ENCODE measurements around the gene RAD51B.

Gene RAD51B

GRCh38 chr14:67833403-67833802 is 13.8 kb downstream of the RAD51B start:
- no peaks in the 10 kb centered on the region for H3K4me1 ChIP-seq (ENCODE audit: control insufficient read depth, insufficient read depth, low read length)
- POLR2A ChIA-PET, result no interaction called here
- H3K27ac ChIP-seq (ENCODE audit: extremely low read depth, low read depth, low read length), result no peak overlapping the region
- TF ChIP-seq CTCF (tag by site-specific recombination; IDR thresholded peaks at IDR 0.05), result no peak
- TF ChIP-seq ZSCAN30 (tag by site-specific recombination; IDR thresholded peaks at IDR 0.05), result no peak
- no peak for TF ChIP-seq ZNF133 (tag by site-specific recombination; IDR thresholded peaks at IDR 0.05)
- no peak for TF ChIP-seq SCRT2 (tag by site-specific recombination; IDR thresholded peaks at IDR 0.05)
- TF ChIP-seq ZNF561 (tag by site-specific recombination; IDR thresholded peaks at IDR 0.05; ENCODE audit: borderline replicate concordance), result no peak
- no peak for TF ChIP-seq ZNF138 (tag by site-specific recombination; IDR thresholded peaks at IDR 0.05; ENCODE audit: borderline replicate concordance)
- TF ChIP-seq ZNF513 (tag by site-specific recombination; IDR thresholded peaks at IDR 0.05), result no peak
- TF ChIP-seq REST (tag by site-specific recombination; IDR thresholded peaks at IDR 0.05), result no peak
- TF ChIP-seq ZNF544 (tag by site-specific recombination; IDR thresholded peaks at IDR 0.05), result no peak
- TF ChIP-seq MYNN (tag by site-specific recombination; IDR thresholded peaks at IDR 0.05; ENCODE audit: borderline replicate concordance), result no peak
- TF ChIP-seq ZBTB8A (tag by site-specific recombination; IDR thresholded peaks at IDR 0.05), result no peak
- TF ChIP-seq ZNF530 (tag by site-specific recombination; IDR thresholded peaks at IDR 0.05; ENCODE audit: low read depth), result no peak
- TF ChIP-seq ZNF157 (tag by site-specific recombination; IDR thresholded peaks at IDR 0.05), result no peak
- no peaks in the 10 kb centered on the region for H3K9me3 ChIP-seq (ENCODE audit: control insufficient read depth, insufficient read depth, low read depth, low read length)
- H3K4me3 ChIP-seq (ENCODE audit: low read depth, low read length), result no peak overlapping the region
- CTCF ChIA-PET, result interaction anchor here (0.7 to 1.6 kb wide), 3 partner anchors 30 to 982 kb away, joined by 3 to 4 read pairs (median 4); no protein-coding TSS in a partner anchor
- H3K36me3 ChIP-seq (ENCODE audit: control insufficient read depth in 2 of 2, insufficient read depth in 1 of 2, low read length in 2 of 2), result peaks cover 14 to 19% of the 10 kb centered on the region in 2 experiments

- Histone ChIP-seq H3K9me3 (ENCODE audit: control insufficient read depth, insufficient read depth, low read depth, low read length) (no peaks in the 10 kb centered on the region), H3K4me3 (ENCODE audit: low read depth, low read length) (no peak overlapping the region), H3K27ac (ENCODE audit: extremely low read depth, low read depth, low read length) (no peak overlapping the region), H3K36me3 (ENCODE audit: control insufficient read depth in 2 of 2, insufficient read depth in 1 of 2, low read length in 2 of 2) (peaks cover 14 to 19% of the 10 kb centered on the region in 2 experiments), H3K4me1 (ENCODE audit: control insufficient read depth, insufficient read depth, low read length) (no peaks in the 10 kb centered on the region)
- ChIA-PET CTCF (interaction anchor here (0.5 to 1.2 kb wide), 2 partner anchors 109 to 770 kb away, joined by 3 to 4 read pairs; no protein-coding TSS in a partner anchor), POLR2A (no interaction called here)
- TF ChIP-seq ZNF404 (tag by site-specific recombination; IDR thresholded peaks at IDR 0.05), result no peak
- no peak for TF ChIP-seq ZBTB17 (tag by site-specific recombination; IDR thresholded peaks at IDR 0.05)
- TF ChIP-seq ZNF335 (tag by site-specific recombination; conservative IDR thresholded peaks at IDR 0.05), result no peak
- no peak for TF ChIP-seq ZNF843 (tag by site-specific recombination; IDR thresholded peaks at IDR 0.05)
- no peak for TF ChIP-seq ZNF221 (tag by site-specific recombination; IDR thresholded peaks at IDR 0.05; ENCODE audit: borderline replicate concordance)
- no peak for TF ChIP-seq ZNF280C (tag by site-specific recombination; IDR thresholded peaks at IDR 0.05)
- no peak for TF ChIP-seq ZBTB26 (tag by site-specific recombination; optimal IDR thresholded peaks at IDR 0.05)
- TF ChIP-seq ZNF549 (tag by site-specific recombination; IDR thresholded peaks at IDR 0.05), result no peak
- TF ChIP-seq KLF16 (tag by site-specific recombination; IDR thresholded peaks at IDR 0.05), result no peak
Observed at GRCh38 chr14:67835596-67835995, 16.0 kb downstream of the RAD51B start.

Measured in HEK293 (cell line).